Stimulated activated CD4-positive, alpha-beta T cell treated with anti-CD3 and anti-CD28 coated beads, Interleukin-1b, Interleukin-23, amount 100 ng/mL, for 4 hours (primary cell): ENCODE results near the gene HOXA6.

Source experiments
- DNase-seq, 2 donors: peaks; one replicate each; pipeline ENCODE4 v3.0.0-alpha.2; 2020; ENCODE audit warnings: low read depth in 2 of 2

HOXA6 gene

DNA sequence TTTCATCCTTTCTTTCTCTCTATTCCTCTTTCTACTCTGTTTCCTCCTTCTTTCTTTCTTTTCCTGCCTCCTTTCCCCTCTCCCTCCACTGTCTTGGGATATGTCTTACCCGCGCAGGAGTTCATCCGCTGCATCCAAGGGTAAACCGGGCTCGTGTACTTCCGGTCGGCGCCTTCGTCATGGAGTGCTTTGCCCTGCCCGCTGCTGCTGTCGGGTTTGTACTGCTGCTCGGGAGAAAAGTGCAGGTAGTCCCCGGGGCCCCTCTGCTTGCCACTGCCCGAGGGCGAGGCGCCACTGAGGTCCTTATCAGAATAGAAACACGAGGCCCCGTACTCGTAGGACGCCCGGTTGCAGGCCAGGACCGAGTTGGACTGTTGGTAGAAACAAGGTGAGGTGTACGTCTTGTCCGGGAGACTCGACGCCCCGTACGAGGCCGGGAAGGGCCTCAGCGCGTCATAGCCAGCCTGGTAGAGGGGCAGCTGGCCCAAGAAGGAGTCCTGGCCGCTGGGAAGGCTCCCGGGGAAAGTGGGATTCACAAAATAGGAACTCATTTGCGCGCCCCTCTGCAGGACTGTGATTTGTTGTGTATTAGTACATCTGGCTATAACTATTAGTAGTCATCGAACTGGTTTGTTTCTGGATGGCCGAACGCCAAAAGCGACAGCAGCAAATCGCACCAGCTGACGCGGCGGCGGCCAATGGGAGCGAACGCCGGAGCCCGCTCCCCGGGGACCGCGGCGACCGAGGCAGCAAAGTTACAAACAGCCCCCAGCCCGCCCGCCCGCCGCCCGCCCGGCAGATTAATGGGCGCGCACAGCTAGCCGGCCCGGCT is at the start of gene HOXA6:
Gene HOXA6, minus strand, starts transcription at position 576 of the 832 bp plus-strand sequence. Its CDS starts 25 bp downstream, at position 551.
- no peak for DNase-seq

DNA sequence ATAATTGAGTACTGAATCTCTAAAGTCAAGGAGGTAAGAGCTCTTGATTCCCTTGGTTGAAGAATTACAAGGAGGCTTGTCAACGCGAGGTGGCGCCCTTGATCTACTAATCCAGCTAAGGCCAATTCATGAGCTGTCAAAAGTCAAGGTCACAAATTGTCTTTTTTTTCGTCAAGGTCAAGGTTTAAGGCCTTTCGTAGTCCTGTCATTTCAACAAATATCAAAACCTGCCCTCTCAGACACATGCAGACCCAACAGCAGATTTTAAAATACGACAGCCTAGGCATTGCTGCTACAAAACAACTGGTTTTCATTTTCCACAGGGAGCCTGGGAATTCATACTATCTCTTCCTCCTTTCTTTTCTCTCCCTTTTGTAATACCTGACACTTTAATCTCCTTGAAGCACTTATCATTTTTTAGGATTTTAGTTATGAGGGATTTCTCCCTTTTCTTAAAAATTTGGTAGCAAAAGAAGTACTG is 48.8 kb upstream of the HOXA6 start:
- DNase-seq, result peak; percentile 80 to 87

DNA sequence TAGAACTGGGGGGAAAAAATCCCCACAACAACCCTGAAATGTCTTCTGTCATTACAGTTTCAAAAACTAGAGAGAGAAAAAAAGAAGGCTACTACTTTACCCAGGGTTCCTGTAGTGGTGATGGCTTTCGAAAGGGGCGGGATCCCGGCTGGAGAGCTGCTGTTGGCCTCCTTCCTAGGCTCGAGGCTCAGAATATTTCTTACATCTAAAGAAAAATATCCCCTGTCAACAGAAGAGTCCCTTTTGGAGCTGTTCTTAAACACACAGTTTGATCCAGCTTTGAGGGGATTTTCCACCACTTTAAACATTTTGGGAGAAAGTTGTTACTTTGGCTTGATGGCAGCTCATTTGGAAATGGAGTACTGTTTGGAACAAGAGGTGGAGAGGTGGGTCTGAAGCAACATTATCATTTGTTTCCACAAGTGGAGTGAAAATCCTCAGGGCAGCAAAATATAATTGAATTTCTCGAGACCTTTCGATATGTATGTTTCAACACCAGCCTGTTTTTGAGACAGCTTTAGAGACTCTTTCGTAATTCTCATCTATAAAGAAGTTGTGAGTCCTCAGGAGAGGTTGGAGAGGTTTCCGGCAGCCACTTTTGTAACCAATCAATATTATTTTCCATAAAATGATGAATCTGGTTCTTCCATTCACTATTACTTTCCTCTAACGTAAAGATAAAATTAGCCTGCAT is 47.3 kb upstream of the HOXA6 start:
- no peak for DNase-seq

DNA sequence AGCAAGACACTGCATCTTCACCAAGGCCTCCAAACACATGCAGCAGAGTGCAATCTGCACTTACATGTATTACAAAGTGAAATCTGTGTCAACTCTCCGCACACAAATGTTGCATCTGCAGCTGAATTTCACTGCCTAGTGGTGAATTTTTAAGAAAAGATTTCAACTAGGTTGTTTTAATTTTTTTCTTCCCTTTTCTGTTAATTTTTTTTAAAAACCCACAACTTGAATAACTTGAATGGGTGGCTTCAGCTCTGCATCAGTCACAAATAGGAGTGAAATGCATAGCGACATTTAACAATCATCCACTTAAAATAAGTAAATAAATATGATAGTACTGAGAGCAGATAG is 46.4 kb upstream of the HOXA6 start:
- DNase-seq, result no peak

DNA sequence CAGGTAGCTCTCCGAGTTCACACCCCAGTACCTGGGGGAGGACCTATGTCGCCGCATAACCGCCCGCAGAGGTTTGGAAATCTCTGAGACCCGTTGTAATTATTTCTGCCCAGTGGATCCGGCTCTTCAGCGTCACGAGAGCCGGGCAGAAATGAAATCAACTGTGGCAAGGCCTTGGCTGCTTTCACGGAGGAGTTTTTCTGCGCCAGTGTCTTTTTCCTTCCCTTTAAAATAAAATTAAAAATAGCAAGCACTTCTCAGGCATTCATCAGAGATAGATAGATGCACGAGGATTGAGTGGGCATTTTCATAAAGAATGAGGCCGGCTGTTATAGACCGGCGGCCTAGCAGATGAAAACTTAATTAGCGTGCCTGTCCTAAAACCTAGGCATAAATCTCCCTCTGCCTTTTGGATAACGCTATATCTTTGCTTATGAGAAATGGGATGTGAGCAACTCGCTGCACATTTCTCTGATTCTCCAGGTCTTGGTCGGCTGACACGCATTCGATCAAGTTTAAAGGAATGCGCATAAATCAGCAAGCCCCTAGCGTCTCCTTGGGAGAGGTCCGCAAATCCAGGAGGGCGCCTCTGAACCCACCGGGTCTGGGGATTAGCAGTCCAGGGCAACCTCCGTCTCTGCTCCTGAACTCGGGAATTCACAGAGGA is 45.9 kb upstream of the HOXA6 start:
- no peak for DNase-seq

DNA sequence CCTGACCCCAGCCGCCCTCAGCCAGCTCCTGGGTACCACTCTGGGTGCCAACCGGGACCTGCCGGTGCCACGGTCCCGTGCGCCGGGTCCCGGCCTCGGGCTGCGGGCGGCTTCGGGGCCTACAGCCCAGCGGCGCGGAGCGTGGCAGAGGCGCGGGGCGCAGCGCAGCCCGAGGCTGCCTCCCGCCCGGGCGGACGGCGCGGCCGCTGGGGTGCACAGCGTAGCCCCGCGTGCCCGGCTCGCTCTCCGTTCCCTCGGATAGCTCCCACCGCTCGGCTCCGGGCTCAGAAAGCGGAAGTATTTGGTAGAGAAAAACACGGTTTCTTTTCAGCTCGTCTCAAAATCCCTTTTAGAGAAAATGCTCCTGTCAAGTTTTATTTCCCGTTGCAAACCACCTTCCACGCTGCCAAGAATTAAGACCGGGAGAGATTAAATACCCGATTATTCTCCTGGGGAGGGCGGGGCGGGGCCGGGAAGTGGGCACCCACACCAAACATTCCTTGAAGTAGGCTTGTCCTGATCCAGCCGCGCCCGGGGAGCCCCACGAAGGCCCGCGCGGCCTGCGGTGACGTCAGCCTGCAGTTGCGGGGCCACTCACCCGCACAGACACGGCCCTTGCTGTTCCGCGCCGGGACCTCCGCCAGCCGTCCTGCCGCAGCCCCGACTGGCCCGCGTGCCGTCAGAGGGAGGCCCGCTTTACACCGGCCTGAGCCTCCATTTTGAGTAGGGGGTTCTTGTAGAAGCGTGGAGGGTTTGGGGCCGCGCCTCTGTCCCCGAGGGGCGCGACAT is 45.2 kb upstream of the HOXA6 start:
- DNase-seq, result no peak

DNA sequence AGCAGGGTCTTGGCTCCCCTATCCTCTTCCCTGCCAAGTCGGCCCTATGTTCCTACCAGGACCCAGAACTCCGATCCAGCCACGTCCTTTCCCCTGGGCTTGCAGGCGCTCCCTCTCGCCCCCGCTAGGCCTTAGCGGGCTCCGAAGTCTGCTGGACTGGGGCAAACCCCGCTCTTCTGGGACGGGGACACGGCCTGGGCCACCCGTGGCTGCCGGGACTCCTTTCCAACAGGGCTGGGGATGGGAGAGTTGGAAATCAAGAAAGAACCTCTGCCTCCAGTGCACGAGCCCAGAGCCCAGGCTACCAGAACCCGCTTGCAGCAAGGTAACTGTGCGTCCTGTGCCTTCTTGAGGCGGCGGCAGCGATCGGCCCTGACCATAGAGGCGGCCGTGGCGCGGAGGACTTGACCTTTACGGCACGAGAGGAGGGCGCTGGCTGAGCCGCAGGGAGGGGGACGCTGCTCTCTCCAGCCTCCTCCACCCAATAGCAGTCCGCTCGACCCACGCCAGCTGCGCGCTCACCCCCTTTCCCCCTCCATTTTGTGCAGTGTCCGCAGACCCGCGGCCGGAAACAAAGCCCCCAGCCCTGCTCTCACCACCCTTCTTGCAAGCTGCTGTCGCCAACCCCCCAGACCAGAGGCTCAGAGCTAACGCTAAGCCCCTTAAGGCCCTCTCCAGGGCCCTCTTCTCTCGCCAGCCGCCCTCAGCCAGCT is 44.4 kb upstream of the HOXA6 start:
- DNase-seq, result no peak

DNA sequence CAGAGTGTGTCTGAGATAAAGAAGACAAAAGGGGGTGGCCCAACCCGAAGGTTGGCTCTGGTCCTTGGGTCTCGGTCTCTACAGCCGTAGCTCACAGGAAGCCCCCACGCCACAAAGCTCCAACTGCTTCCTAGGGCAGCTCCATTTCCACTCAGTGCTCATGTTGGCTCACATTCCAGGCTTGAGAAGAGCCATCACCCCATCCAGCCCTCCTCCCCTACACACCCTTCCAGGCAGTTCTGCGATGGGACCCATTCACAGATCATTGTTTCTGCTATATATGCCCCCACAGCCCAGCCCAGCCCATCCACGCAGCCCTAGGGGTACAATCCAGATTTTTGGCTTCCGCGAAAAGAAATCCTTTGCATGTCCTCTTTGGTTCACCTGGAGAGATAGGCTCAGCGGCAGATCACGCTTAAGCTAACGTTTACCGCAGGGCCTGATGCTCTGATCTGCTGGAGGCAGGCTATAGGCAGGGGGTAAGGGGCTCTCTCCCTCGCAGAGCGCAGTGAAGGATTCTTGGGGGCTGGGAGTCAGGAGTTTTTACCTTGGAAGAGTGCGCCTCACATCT is 43.7 kb upstream of the HOXA6 start:
- no peak for DNase-seq

DNA sequence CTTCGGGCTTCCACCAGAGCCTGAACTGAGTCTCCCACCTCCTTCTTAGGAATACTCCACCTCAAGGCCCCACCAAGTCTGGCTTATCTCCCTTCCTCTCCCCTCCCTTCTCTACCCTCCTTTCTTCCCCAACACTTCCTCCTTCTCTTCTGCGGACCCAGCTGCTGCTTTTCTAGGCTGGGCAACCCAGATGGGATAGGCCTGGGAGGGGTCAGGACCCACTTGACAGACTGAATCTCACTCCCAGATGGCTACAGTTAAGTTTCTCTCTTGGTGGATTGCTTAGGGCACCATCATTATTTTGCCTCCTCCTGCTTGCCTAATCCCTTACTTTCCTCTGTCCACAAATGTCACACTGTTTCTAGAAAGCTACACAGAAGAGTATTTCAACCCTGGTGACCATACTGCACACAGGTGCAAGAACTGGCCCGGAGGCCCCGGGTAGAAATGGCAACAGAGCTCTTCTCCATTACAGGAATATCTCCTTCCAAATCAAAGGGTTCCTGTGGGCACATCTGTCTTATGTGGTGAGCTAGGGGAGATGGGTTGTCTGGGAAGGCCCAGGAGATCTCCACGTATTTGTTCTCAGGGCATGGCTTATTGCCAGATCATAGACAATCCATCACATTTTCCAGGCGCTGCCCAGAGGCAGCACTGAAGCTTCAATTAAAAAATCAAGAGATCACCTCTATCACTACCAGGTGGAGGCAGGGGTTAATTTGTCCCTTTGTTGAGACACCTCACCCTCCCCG is 42.6 kb upstream of the HOXA6 start:
- no peak for DNase-seq

DNA sequence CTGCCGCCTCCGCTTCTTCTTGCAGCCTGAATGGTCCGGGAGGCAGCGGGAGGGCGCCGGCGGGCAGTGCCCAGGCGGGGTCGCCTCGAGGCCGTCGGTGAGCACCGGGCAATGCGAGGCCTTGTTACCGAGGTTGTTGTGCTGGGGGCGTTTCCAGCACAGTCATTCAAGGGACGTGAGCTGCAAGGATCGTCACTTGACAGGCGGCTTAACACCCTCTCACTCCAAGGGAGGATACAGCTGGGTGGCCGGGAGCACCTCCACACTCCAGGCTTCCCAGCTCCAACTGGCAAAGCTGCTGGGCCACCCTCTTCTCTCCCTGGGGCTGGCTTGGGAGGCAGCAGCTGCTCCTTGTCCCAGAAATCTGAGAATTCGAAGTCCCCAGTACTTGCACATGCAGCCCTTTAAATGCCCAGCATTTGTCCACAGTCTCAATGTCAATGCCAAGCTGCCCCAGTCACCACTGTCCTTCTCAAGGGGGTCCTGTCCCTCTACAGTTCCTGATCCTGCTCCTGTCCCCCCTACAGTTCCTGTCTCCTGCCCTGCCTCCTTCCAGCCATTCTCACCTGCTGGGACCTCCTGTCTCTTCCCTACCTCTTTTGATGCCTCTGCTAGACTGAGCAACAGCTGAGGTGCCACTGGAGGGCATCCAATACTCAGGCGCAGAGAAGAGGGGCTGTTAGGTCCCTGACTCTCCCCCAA is 41.9 kb upstream of the HOXA6 start:
- DNase-seq, result no peak

DNA sequence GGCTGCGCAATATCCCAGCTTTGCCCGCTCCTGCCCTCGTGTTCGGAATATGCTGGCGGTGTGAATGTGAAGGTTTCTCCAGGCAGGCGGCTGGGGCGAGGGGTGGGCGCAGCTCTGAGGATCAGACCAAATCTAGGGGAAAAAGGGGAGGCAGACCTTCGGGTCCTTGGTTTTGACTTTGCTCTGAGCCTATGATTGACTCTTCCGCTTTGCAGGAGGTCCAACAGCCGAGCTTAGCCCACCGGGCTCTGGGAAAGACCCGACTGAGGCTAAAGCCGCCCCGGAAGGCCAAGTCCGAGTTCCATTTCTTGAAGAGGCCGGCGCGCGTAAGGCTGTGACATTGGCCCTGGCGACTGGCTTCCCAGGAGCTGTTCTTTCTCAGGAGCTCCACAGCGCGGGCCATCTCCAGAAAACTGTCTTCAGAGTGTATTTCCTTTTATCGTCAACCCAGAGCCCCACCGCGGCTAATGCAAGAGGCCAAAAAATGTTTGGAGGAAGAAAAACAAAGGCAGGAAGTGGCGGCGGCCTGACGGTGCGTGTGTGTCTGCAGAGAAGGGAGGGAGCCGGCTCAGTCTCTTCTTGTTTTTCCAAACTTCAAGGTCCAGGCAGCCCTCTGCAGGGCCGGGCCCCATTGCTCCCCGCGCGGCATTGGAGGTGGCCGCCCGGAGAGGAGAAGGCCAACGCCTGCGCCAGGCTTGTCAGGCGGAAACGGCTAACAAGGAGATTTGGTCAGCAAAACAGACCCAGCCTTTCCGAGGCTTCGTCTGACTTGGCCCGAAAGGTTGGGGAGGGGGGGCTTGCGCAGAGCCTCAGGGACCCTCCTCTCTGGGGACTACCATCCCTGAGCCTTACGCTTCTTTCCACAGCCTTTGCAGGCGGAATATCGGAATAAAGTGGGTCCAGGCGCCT is 41.1 kb upstream of the HOXA6 start:
- no peak for DNase-seq

DNA sequence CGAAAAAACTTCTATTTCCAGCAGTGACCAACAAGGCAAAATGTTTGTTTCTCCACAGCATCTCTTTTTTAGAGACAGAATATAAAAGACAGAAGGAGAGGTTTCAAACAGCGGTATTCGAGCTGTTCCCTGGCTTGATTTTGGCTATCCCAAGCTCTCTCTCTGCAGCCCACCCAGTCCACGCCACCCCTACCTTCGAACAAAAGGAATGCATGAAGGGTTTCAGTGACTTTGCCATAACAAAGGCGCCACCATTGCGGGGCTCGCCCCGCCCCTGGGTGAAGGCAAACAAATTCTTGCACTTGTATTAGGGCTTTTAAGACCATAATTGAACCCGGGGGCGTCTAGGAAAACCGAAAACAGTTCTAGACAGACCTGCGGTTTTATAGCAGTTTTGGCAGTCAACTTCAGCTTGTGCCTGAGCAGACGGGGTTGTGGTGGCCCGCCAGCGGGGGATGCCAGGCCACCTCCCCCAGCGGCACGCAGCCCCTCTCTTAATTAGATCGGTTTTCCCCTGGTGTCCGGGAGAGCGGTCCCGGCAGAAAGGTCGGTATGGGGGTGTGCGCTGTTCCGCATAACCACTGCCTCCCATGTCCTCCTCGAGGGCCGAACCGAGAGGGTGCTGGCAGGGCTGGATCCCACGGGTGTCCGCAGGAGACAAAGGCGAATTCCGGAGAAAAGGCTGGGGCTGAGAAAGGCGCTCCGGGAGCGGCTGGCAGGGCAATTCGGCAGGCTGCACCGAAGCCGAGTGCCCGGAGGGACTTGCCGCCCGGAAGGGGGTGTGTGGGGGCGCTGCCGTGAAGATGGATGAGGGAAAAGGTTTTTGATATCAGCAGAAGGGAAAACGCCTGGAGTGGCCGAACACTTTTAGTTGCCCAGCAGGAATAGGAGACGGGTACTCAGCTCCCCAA is 40.2 kb upstream of the HOXA6 start:
- no peak for DNase-seq

DNA sequence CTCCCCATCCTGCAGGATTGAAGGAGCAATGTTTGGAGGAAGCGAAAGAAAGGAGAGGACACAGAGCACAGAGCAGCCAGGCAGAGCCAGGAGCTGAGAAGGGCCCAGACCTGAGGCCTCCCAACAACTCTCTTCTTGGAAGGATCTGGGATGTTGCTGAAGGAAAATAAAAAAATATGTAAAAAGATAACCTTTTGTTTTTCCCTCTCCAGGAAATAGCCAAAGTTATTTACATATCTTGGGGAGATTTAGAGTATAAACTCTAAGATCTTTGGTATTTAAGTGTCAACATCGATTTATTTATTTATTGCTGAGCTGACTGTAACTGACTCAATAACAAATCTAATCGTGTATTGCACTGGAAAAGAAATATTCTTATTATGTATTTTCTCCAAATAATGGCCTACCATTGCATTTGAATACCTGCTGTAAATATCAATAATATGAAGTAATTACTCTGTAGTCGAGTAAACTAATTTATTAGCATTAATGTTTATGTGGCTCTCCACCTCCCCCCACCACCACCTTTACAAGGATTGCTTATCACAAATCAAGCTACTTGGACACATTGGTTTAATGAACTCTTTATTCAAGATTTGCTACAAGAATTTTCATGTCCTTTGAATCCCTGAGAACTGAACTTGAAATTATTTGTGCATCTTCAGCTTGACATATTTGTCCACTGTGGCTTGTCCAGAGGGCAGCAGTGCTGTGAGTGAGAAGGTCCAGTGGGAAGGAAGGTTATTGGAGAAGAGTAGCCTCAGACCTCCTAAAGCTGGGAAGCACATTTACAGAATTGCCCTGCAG is 39.3 kb upstream of the HOXA6 start:
- no peak for DNase-seq

DNA sequence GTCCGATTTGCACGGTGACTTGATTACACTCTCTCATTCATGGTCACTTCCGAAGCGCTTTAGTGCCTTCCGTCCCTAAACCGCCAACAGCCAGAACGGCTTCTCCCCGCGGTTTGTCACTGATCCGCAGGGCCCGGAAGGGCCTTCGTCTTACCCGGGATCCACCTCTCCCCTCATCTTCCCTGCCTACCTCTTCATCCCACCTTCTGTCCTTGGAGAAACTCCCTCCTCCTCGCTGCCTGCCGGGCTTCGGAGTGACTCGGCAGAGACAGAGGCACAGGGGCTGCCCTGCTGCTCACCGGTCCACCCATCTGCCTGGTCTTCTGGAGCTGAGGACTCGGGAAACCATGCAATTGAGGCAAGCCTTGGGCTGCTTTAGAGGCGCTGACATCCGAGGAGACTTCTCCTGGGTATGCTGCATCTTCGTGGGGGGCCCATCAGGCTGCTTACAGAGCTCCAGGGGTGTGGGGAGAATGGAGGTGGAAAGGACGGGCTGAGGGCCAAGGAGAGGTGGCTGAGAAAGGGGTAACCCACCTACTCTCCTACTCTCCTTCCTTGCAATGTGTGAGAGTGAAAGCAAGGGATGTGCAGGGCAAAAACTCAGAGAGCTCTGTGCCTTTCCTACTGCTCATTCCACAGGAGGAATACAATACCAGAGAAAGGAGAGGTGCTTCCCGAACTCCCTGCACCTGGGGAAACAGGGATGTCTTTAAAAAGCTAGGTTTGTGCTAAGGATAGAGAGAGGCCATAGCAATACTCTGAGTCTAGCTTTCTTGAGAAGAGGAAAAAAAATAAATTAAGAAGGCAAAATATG is 38.5 kb upstream of the HOXA6 start:
- no peak for DNase-seq

DNA sequence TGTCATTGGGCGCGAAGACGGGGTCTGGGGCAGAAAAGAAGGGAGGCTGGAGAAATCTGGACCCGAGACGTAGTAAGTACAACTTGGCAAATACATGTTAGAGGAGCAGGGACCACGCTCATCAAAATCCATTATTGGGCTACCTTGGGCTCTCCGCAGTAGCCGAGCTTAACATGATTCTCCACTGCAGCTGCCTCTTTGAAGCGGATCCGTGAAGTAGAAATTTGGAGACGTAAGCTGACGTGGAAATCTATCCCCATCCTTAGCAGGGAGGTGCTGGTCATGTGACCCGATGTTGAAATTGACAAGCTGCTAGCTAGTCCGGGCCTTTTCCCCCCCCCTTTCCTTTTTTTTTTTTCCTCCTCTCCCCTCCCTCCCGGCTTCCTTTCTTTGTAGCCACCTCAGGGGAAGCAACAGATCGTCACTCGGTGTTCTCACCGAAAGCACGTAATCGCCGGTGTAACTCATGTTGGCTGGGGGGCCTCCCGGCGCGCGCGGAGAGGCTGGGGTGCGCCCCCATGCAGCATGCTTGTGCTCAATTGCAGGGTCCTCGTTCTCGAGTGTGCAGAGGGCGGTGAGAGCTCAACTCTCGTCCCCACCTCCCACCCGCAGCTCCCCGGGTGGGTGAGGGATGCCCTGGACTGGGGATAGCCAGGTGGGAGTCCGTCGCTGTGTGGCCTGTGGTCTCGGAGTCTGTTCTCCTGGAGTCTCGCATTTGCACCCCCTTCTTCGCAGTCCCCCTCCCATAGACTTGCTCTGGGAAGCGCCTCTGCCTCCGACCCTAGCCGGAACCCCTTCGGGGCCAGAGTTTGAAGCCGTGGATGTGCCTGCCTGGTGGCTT is 37.7 kb upstream of the HOXA6 start, which contains the start of gene HOXA11:
Gene HOXA11, minus strand, starts transcription at position 220 of the 841 bp plus-strand sequence. Its CDS starts 88 bp downstream, at position 132.
- DNase-seq, result no peak
